Breast epithelium (tissue), 4 donors: ENCODE results near the gene PRKAR1B. TPM values are rescaled to one million over a fixed set of nuclear protein-coding genes. Genes with fewer than 3 reads are reported as not detected.

Source experiments
- DNase-seq, 2 donors: peaks; one replicate each; pipeline ENCODE4 v3.0.0-alpha.2; 2019; ENCODE audit warnings: low spot score in 2 of 2
- H3K27ac ChIP-seq, 2 donors: fragments of 200-600 bp; sonication (generic) in 1 of 2; one replicate each; pipeline ENCODE4 v1.5.1; 2016 to 2019; ENCODE audit warnings: mild to moderate bottlenecking in 1 of 2
- H3K27me3 ChIP-seq, 2 donors: fragments of 200-600 bp; sonication (generic) in 1 of 2; one replicate each; pipeline versions ENCODE4 v1.5.1 to v1.6.0; 2017 to 2019; ENCODE audit warnings: control low read depth in 1 of 2, mild to moderate bottlenecking in 1 of 2
- H3K36me3 ChIP-seq: fragments of 200-600 bp; one replicate; pipeline ENCODE4 v1.5.1; 2019
- H3K4me1 ChIP-seq, 2 donors: fragments of 200-600 bp; sonication (generic); one replicate each; pipeline ENCODE4 v1.5.1; 2016 to 2019; ENCODE audit warnings: control low read depth in 1 of 2
- H3K4me3 ChIP-seq, 3 donors: fragments of 200-600 bp; sonication (generic); 1 replicate in 2 of 3; 2 replicates in 1 of 3; pipeline ENCODE4 v1.5.1; 2016 to 2019; ENCODE audit warnings: mild to moderate bottlenecking in 3 of 3, moderate library complexity in 2 of 3
- H3K9me3 ChIP-seq, 2 donors: fragments of 200-600 bp; sonication (generic) in 1 of 2; one replicate each; pipeline ENCODE4 v1.5.1; 2016 to 2019; ENCODE audit warnings: control low read depth in 1 of 2
- CTCF ChIP-seq, 3 donors: fragments of 450-650 bp; IDR thresholded peaks; one replicate each; pipeline ENCODE4 v1.5.1; 2016 to 2017; ENCODE audit warnings: antibody characterized with exemption in 3 of 3, mild to moderate bottlenecking in 3 of 3, moderate library complexity in 3 of 3
- POLR2A ChIP-seq: fragments of 450-650 bp; IDR thresholded peaks from one replicate; pipeline ENCODE4 v1.6.1; 2016; ENCODE audit warnings: antibody characterized with exemption, mild to moderate bottlenecking, moderate library complexity
- POLR2AphosphoS5 ChIP-seq, 3 donors: sonication (generic); formaldehyde crosslinking; IDR thresholded peaks; one replicate each; pipeline ENCODE4 v1.6.1; 2017; ENCODE audit warnings: antibody characterized with exemption in 3 of 3
- intact Hi-C: fragments of 100-400 bp; cut with DNase I; formaldehyde crosslinking; loops from one replicate; pipeline ENCODE4 v1.15.1; 2023; ENCODE audit warnings: low total_unique reads
- total RNA-seq, 3 donors: library from RNA; depleted of rRNA; stranded (reverse); fragments of >200 nt; gene quantifications; one replicate each; pipeline ENCODE4 v1.1.0, GENCODE V29; 2016

Gene PRKAR1B
- total RNA-seq, 3 donors from 2014 or later, result 3.7 to 10.5 (median 7.9) TPM

DNA sequence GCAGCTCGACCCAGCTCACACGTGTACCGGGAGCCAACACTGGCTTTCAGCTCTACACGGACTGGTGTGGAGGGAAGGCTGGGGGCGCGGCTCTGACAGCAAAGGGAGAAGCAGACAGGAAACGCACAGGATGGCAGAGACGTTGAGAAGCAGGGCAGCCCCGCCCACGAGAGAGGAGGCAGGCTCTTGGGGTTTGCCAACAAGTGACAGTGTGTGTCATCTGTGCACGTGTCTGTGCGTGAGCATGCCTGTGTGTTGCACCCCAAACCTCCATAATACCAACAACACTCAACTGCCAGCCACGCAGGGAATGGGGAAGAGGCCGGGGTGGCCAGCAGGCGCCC lies 143.0 kb downstream of the PRKAR1B start:
- Histone ChIP-seq H3K4me3 (no peak overlapping the region), H3K27me3 (no peaks in the 10 kb centered on the region), H3K36me3 (no peaks in the 10 kb centered on the region), H3K27ac (no peak overlapping the region), H3K9me3 (no peaks in the 10 kb centered on the region), H3K4me1 (peaks cover 0 to 3% of the 10 kb centered on the region in 2 donors)
- no peak for DNase-seq
- no peak for TF ChIP-seq POLR2AphosphoS5 (IDR thresholded peaks at IDR 0.05)
- no peak for TF ChIP-seq CTCF (IDR thresholded peaks at IDR 0.05)
- no peak for TF ChIP-seq POLR2A
- intact Hi-C loops, result no loop called here

- TF ChIP-seq POLR2A (no peak), CTCF (IDR thresholded peaks at IDR 0.05) (no peak), POLR2AphosphoS5 (IDR thresholded peaks at IDR 0.05) (no peak)
- no peak overlapping the region for H3K27ac ChIP-seq
- no peak for DNase-seq
- no peaks in the 10 kb centered on the region for H3K9me3 ChIP-seq
- H3K36me3 ChIP-seq, result no peaks in the 10 kb centered on the region
- H3K4me3 ChIP-seq, result no peak overlapping the region
- peaks cover 0 to 3% of the 10 kb centered on the region in 2 donors for H3K4me1 ChIP-seq
- intact Hi-C loops, result no loop called here
- H3K27me3 ChIP-seq, result no peaks in the 10 kb centered on the region
Observed at GRCh38 chr7:583410-584121, 143.5 kb downstream of the PRKAR1B start.

DNA sequence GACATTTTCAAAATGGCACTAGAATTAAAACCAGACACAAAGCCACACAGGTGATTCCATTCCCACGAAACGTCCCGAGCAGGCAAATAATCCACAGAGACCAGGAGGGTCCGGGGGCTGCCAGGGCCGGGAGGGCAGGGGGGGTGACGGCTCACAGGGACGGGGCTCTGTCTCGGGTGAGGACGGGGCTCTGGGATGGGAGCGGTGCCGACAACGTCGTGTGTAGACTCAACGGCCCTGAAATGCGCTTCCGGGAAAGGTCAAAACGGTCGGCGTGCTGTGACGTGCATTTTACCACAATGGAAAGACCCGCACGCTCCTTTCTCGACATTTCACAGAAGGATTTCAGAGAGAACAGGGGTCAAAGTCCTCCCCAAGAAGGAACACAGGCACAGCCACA lies 144.2 kb downstream of the PRKAR1B start:
- peaks cover 0 to 3% of the 10 kb centered on the region in 2 donors for H3K4me1 ChIP-seq
- no peaks in the 10 kb centered on the region for H3K27me3 ChIP-seq
- no peaks in the 10 kb centered on the region for H3K9me3 ChIP-seq
- no peaks in the 10 kb centered on the region for H3K36me3 ChIP-seq
- DNase-seq, result no peak
- H3K4me3 ChIP-seq, result no peak overlapping the region
- TF ChIP-seq CTCF (IDR thresholded peaks at IDR 0.05) (no peak), POLR2AphosphoS5 (IDR thresholded peaks at IDR 0.05) (no peak), POLR2A (no peak)
- H3K27ac ChIP-seq, result no peak overlapping the region
- intact Hi-C loops, result no loop called here

DNA sequence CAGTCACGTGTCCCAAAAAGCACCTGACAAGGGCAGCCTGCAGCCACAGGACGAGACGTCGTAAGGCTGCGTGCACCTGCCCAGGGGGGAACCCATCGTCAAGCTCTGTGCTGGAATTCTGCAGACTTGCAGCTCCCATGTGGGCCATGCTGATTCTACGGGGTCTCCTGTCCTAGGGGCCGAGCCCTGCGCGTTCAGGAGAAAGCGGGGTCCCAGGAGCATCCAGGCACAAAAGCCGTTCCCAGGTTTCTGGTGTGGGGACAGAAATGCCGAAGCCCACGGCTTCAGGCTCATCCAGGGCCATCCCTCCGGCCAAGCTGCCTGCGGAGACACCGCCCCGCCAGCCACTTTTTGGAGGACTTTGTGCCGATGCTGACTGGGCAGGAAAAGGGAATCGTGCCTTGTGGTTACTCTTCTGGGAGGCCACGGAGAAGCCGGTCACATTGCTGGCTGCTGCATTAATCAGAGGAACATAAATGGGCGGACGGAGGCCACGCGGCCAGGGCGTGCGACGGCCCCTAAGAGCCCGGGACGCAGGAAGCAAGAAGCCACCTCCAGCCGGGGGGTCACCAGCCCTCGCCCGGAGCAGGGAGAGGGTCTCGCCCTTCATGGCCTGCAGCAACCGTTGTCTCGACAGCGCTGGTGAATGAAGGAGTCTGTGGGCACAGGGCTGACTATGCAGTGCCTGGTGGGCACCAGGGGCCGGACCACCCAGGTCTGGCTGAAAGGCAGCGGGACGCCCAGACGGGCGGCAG lies 144.8 kb downstream of the PRKAR1B start:
- intact Hi-C loops, result no loop called here
- Histone ChIP-seq H3K27ac (no peak overlapping the region), H3K9me3 (no peaks in the 10 kb centered on the region), H3K27me3 (no peaks in the 10 kb centered on the region), H3K4me1 (no peaks in the 10 kb centered on the region), H3K36me3 (no peaks in the 10 kb centered on the region), H3K4me3 (no peak overlapping the region)
- DNase-seq, result no peak
- TF ChIP-seq CTCF (IDR thresholded peaks at IDR 0.05) (no peak), POLR2AphosphoS5 (IDR thresholded peaks at IDR 0.05) (no peak), POLR2A (no peak)

DNA sequence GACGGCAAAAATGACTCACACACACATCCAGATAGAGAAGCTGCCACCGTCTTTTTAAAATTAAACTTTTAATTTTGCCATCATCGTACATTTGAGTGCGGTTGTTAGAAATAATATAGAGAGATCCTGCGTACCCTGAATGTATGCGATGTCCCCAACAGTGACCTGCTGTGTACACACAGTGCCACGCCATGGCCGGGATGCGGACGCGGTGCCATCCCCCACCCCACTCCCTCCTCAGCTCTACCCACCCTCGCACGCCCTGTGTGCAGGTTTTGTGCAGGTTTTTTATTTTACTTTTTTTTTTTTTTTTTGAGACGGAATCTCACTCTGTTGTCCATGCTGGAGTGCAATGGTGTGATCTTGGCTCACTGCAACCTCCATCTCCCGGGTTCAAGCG lies 148.7 kb downstream of the PRKAR1B start:
- intact Hi-C loops, result no loop called here
- no peak for DNase-seq
- no peak for TF ChIP-seq CTCF (IDR thresholded peaks at IDR 0.05)
- TF ChIP-seq POLR2AphosphoS5 (IDR thresholded peaks at IDR 0.05), result no peak
- TF ChIP-seq POLR2A, result no peak
- H3K36me3 ChIP-seq, result no peaks in the 10 kb centered on the region
- no peak overlapping the region for H3K27ac ChIP-seq
- H3K27me3 ChIP-seq, result no peaks in the 10 kb centered on the region
- no peak overlapping the region for H3K4me3 ChIP-seq
- no peaks in the 10 kb centered on the region for H3K4me1 ChIP-seq
- no peaks in the 10 kb centered on the region for H3K9me3 ChIP-seq
